Natural killer cell (primary cell): Measurements from ENCODE around the gene ZNF107. TPM values are rescaled to one million over a fixed set of nuclear protein-coding genes. Genes with fewer than 3 reads are reported as not detected.

Experiments
- ATAC-seq, 3 donors: fragments of 150-1000 bp in 2 of 3; fragments of 200-7000 bp in 1 of 3; cut with Tn5 transposase; 1 replicate in 1 of 3; 2 replicates in 2 of 3; pipeline ENCODE4 v1.10.0; 2021; ENCODE audit warnings: mild to moderate bottlenecking in 2 of 3, moderate library complexity in 2 of 3
- DNase-seq, 2 donors: peaks; one replicate each; pipeline versions ENCODE4 v3.0.0 to v3.0.0-alpha.2; 2013 to 2021; ENCODE audit warnings: mixed read lengths in 1 of 2
- H3K27ac ChIP-seq: one replicate; pipeline ENCODE4 v1.5.1; 2013; ENCODE audit warnings: mild to moderate bottlenecking, low read length
- H3K27me3 ChIP-seq: one replicate; pipeline ENCODE4 v1.6.1; 2013; ENCODE audit warnings: low read length; ENCODE audit not compliant: control insufficient read depth, insufficient read depth
- H3K36me3 ChIP-seq: one replicate; pipeline ENCODE4 v1.6.1; 2013; ENCODE audit warnings: low read length; ENCODE audit not compliant: control insufficient read depth, insufficient read depth
- H3K4me1 ChIP-seq: one replicate; pipeline ENCODE4 v1.6.1; 2013; ENCODE audit warnings: low read length; ENCODE audit not compliant: control insufficient read depth, insufficient read depth
- H3K4me3 ChIP-seq: one replicate; pipeline ENCODE4 v1.5.1; 2013; ENCODE audit warnings: low read length
- H3K9me3 ChIP-seq: one replicate; pipeline ENCODE4 v1.6.1; 2013; ENCODE audit warnings: low read length; ENCODE audit not compliant: control insufficient read depth, insufficient read depth
- H3K27ac Mint-ChIP-seq, 2 donors: one replicate each; pipeline ENCODE4 v1.8.0; 2022; ENCODE audit warnings: mild to moderate bottlenecking in 2 of 2, mixed read lengths in 2 of 2, moderate library complexity in 1 of 2
- H3K27me3 Mint-ChIP-seq, 2 donors: one replicate each; pipeline ENCODE4 v1.8.0; 2022; ENCODE audit warnings: low read depth in 2 of 2, mixed read lengths in 2 of 2
- H3K36me3 Mint-ChIP-seq: one replicate; pipeline ENCODE4 v1.8.0; 2022; ENCODE audit warnings: mixed read lengths
- H3K4me1 Mint-ChIP-seq, 2 donors: one replicate each; pipeline ENCODE4 v1.8.0; 2022; ENCODE audit warnings: mixed read lengths in 2 of 2
- H3K4me3 Mint-ChIP-seq: one replicate; pipeline ENCODE4 v1.8.0; 2022; ENCODE audit warnings: mild to moderate bottlenecking, moderate library complexity, mixed read lengths
- H3K9me3 Mint-ChIP-seq, 2 donors: one replicate each; pipeline ENCODE4 v1.8.0; 2022; ENCODE audit warnings: mixed read lengths in 2 of 2
- WGBS: methylation state at CpG from one replicate; pipeline ENCODE4 v1.1.7; 2013; ENCODE audit warnings: missing lambda C conversion rate; ENCODE audit not compliant: insufficient coverage; 5-methylcytosine and 5-hydroxymethylcytosine counted together
- intact Hi-C: fragments of 100-400 bp; cut with micrococcal nuclease; formaldehyde crosslinking; loops from one replicate; pipeline ENCODE4 v1.14.2; 2022
- total RNA-seq, 4 donors: library from RNA; stranded (reverse); fragments of 120-200 nt in 1 of 4; gene quantifications; one replicate each; pipeline versions ENCODE4 v1.2.3 to v1.2.4, GENCODE V29; 2013 to 2022
- TF ChIP-seq, protein P1 (sequence below): fragments of 200-600 bp; IDR thresholded peaks from one replicate; pipeline ENCODE4 v1.8.0; 2022; ENCODE audit warnings: antibody characterized with exemption

Gene ZNF107
- total RNA-seq, 3 donors from 2014 or later (not counting 1 experiment from before 2014, with no cell fraction given): 10.3 to 13.3 (median 10.4) TPM

DNA sequence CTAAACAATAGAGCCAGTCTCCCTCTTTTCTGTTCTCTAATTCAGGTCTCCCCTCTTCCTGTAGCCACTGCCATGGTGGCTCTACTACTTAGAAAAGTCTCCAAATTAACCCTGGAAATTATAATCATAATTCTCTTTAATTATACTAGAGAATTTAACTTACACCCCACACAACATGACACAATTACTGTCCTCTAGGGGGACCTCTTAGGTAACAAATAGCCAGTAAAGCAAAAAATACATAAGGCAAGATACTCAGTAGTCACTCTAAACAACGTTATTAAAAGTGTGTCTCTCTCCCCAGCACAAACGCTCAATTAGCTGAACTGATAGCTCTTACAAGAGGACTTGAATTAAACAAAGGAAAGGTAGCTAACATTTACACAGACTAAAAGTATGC is 44.3 kb upstream of the ZNF107 start:
- TF ChIP-seq, protein P1, sequence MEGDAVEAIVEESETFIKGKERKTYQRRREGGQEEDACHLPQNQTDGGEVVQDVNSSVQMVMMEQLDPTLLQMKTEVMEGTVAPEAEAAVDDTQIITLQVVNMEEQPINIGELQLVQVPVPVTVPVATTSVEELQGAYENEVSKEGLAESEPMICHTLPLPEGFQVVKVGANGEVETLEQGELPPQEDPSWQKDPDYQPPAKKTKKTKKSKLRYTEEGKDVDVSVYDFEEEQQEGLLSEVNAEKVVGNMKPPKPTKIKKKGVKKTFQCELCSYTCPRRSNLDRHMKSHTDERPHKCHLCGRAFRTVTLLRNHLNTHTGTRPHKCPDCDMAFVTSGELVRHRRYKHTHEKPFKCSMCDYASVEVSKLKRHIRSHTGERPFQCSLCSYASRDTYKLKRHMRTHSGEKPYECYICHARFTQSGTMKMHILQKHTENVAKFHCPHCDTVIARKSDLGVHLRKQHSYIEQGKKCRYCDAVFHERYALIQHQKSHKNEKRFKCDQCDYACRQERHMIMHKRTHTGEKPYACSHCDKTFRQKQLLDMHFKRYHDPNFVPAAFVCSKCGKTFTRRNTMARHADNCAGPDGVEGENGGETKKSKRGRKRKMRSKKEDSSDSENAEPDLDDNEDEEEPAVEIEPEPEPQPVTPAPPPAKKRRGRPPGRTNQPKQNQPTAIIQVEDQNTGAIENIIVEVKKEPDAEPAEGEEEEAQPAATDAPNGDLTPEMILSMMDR: no peak
- ATAC-seq (no peak), DNase-seq (no peak)
- no peak overlapping the region for H3K4me3 Mint-ChIP-seq
- peaks cover 0 to 3% of the 10 kb centered on the region in 2 donors for H3K9me3 Mint-ChIP-seq
- no peaks in the 10 kb centered on the region for H3K4me1 Mint-ChIP-seq
- Histone ChIP-seq H3K36me3 (no peaks in the 10 kb centered on the region), H3K27me3 (no peaks in the 10 kb centered on the region), H3K4me3 (no peak overlapping the region), H3K4me1 (no peaks in the 10 kb centered on the region), H3K9me3 (peaks cover 2% of the 10 kb centered on the region), H3K27ac (no peak overlapping the region)
- intact Hi-C loops: no loop called here
- no peaks in the 10 kb centered on the region for H3K36me3 Mint-ChIP-seq
- 81% methylated on average over 2 of the region's 2 CpGs for WGBS
- H3K27me3 Mint-ChIP-seq: no peaks in the 10 kb centered on the region
- H3K27ac Mint-ChIP-seq: no peak overlapping the region

DNA sequence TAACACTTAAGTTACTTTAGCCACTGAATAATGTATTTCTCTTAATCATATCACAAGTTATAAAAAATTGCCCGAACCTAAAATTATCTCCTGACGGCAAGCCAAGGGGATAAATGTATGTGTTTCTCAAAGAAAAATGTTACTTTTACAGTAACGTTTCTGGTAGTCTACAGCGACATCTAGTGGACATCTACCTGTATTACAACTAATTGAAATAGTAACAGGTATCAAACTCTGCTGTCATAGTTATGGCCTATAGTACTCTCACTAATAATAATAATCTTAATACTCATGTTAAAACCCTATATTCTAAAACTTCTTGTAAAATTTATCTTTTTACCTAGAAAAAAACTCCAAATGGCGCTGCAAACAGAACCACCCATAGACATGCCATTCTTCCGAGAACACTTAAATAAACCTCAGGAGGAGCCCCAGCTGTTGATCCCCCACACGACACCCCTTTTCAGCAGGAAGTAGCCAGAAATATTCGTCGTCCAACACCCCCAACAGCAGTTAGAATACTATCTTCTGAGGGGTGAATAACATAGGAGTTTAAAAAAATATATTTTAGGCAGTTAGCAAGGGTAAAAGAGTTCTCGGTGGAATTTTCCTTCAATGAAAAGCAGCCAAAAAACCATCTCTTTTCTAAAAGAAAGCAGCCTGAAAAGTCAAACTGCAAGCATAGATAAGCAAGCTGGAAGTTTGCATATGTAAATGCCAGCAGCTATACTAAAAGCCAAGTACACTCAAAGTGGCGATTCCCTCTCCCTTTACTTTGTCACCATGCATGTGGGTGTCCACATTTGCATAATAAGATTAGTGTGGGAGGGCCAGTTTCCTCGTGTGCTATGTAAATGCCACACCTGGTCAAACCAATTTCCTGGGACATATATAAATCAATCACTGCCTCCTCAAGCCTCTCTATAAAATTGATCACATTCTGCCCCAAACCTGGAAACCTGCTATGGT is 40.5 kb upstream of the ZNF107 start:
- intact Hi-C loops: loop anchor here (5.0 kb wide), 1 partner anchor 443 kb away; no protein-coding TSS in a partner anchor
- H3K9me3 Mint-ChIP-seq: no peaks in the 10 kb centered on the region

DNA sequence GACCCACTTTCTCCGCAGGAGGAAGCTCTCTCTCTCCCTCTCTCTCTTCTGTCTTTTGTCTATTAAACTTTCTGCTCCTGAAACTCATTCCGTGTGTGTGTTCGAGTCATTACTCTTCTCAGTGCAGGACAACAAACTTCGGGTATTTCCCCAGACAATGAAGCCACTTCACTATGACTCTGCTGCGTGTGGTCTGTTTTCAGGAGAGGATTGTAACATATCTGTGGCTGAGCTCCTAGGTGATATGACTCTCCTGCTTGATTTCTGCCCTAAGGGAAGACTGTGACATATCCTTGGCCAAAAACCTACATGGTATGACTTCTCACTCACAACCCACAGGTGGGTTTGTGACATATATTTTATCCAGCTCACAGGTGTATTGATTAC is 39.9 kb upstream of the ZNF107 start:
- intact Hi-C loops: loop anchor here (5.0 kb wide), 1 partner anchor 444 kb away; no protein-coding TSS in a partner anchor
- ATAC-seq: no peak
- TF ChIP-seq, protein P1: no peak

More for the DNA sequence above, 40.5 kb upstream of the ZNF107 start:
- H3K9me3 ChIP-seq: no peaks in the 10 kb centered on the region
- H3K4me3 Mint-ChIP-seq: no peak overlapping the region
- H3K36me3 Mint-ChIP-seq: no peaks in the 10 kb centered on the region
- peak in 2 of 3 donors; percentile 29 to 31 for ATAC-seq
- DNase-seq: peak in 1 of 2 donors; percentile 61
- no peaks in the 10 kb centered on the region for H3K27me3 Mint-ChIP-seq
- TF ChIP-seq, protein P1: peak; percentile 94
- no peak overlapping the region for H3K4me3 ChIP-seq
- WGBS: 37% methylated on average over 7 of the region's 12 CpGs
- H3K4me1 Mint-ChIP-seq: no peaks in the 10 kb centered on the region
- no peaks in the 10 kb centered on the region for H3K4me1 ChIP-seq
- no peak overlapping the region for H3K27ac Mint-ChIP-seq
- H3K27ac ChIP-seq: no peak overlapping the region
- H3K27me3 ChIP-seq: no peaks in the 10 kb centered on the region
- H3K36me3 ChIP-seq: no peaks in the 10 kb centered on the region

More for the DNA sequence above, 39.9 kb upstream of the ZNF107 start:
- Histone ChIP-seq H3K36me3 (no peaks in the 10 kb centered on the region), H3K4me1 (no peaks in the 10 kb centered on the region), H3K27me3 (no peaks in the 10 kb centered on the region), H3K27ac (no peak overlapping the region), H3K4me3 (no peak overlapping the region), H3K9me3 (no peaks in the 10 kb centered on the region)
- Mint-ChIP-seq H3K9me3 (no peaks in the 10 kb centered on the region), H3K36me3 (no peaks in the 10 kb centered on the region), H3K27ac (no peak overlapping the region), H3K27me3 (no peaks in the 10 kb centered on the region), H3K4me3 (no peak overlapping the region), H3K4me1 (no peaks in the 10 kb centered on the region)
- DNase-seq: no peak
- WGBS: 53% methylated on average over 5 of the region's 5 CpGs
